GM18858 (cell line): ENCODE results near the gene COG5.

Experiments
- ATAC-seq: cut with Tn5 transposase; IDR thresholded peaks from one replicate; pipeline ENCODE4 v1.9.1; 2021; ENCODE audit not compliant: unreplicated experiment

Gene COG5

DNA sequence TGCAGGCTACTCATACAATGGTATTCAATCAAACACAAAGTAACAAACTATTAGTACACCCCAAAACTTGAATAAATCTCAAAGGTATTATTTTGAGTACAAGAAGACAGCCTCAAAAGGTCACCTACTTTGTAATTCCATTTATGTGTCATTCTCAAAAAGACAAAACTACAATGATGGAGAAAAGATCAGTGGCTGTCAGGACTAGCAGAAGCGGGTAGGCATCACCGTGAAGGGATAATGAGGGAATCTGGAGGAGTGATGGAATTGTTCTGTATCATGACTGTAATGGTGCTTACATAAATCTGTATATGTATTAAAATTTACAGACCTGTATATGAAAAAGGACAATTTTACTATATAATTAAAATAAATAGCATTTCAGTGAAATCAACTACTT lies 37.0 kb downstream of the COG5 start:
- no peak for ATAC-seq

DNA sequence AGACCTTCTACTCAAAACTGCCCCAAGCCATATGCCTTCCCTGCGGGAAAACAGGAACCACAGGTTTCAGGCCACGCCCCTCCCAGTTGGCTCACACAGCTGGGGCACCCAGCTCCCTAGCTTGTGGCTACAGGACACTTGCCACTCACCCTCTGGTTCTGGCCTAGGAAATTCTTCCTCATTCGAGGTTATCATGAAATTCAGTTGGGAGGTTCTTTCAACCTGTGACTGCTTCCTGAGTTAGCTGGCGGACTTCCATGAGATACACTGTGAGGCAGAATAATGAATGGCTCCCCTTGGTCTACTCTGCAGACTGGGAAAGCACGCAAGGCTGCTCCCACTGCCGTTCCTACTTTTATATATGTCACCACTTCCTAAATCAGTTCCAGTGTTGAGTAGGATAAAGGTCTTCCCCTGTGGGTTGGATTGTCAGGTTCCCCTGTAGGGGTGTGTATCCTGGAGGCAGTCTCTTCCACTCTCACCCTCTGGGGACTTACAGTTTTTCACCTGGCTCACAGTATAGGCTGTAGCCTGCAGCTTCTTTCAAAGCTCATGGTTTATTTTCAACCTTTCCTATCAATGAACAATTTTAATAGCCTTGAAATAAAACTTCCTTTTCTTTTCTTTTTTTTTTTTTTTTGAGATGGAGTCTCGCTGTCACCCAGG lies 56.9 kb downstream of the COG5 start:
- no peak for ATAC-seq

DNA sequence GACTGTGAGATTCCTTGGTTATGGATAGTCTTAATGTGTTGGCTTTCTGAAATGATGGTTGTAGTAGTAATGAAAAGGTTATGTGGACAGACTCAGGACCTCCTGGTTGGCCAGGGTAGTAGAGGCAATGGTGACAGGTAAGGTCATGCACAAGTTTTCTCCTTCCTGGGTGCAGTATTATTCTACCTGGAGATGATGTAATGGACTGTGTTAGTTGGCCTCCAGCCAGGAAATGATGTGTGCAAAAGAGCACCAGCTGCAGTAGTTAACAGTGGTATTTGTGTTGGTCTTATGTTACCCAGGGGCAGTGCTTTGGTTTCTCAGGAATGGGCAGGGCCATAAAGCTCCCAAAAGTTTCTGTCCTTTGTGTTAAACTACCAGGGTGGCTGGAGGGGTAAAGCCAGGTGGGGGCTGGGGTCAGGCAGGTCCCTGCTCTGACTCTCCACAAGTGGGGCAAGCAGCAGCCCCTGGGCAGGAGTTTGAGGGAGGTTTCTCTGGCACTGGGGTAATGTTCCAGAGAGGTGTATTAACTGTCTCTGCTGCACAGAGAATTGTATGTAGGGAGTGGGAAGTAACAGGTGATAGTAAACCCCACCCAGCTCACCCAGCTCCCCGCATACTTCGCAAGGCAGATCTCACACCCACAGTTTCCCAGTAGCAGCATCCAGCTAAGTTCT lies 57.6 kb downstream of the COG5 start:
- no peak for ATAC-seq

DNA sequence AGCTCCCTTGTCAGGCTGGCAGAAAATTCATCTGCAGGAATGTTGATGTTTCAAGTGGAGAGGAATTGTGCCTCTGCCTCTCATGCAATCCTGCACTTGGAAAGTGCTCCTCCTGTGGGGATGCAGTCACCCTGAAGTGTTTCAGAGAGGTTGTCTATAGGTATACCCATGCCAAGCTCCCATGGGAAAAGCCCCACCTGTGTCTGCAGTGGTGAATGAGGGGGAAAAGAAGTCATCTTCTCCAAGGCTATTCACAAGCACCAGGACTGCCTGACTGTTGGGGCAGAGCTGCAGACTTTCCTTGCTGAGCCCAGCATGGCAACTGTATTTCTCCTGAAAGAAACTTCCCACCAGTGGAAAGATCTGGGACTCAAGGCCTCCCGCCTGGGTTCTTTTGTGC lies 58.4 kb downstream of the COG5 start:
- no peak for ATAC-seq

DNA sequence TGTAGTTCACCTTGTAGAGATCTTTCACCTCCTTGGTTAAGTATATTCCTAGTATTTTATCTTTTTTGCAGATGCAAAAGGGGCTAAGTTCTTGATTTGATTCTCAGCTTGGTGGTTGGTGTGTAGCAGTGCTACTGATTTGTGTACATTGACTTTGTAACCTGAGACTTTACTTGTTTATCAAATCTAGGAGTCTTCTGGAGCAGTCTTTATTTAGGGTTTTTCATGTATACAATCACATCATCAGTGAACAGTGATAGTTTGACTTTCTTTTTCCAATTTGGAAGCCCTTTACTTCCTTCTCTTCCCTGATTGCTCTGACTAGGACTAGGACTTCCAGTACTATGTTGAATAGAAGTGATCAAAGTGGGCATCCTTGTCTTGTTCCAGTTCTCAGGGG lies 60.0 kb downstream of the COG5 start:
- ATAC-seq = no peak

DNA sequence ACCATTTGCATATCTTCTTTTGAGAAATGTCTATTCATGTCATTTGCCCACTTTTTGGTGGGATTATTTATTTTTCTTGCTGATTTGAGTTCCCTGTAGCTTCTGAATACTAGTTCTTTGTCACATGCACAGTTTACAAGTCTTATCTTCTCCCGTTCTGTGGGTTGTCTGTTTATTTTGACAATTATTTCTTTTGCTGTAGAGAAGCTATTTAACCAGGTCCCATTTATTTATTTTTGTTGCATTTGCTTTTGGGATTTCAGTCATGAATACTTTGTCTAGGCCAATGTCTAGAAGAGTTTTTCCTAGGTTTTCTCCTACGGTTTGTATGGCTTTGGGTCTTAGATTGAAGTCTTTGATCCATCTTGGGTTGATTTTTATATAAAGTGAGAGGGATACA lies 60.9 kb downstream of the COG5 start:
- no peak for ATAC-seq

DNA sequence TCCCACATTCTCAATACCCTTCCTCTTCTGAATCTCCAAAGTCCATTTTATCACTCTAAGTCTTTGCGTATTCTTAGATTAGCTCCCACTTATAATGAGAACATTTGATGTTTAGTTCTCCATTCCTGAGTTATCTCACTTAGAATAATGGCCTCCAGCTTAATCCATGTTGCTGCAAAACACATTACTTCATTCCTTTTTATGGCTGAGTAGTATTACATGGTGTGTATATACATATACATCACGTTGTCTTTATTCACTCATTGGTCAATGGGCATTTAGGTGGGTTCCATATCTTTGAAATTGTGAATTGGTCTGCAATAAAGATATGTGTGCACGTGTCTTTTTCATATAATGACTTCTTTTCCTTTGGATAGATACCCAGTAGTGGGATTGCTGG lies 61.6 kb downstream of the COG5 start:
- ATAC-seq = no peak

DNA sequence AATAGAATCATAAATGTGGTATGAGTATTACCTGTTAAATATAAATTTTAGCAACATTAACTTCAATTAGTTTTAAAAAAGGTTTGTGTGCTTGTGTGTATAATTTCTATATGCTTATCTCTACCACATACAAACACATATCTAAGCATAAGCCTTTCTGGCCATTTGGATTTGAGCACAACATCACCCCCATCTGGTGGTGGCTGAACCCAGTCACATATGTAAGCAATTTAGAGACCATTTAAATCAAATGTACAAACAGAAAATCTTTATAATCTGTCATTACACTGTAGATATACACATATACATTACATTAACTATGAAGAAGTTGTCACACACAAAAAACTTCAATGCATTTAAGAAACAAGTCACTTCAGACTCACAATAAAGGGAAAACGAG lies 62.1 kb downstream of the COG5 start:
- no peak for ATAC-seq

DNA sequence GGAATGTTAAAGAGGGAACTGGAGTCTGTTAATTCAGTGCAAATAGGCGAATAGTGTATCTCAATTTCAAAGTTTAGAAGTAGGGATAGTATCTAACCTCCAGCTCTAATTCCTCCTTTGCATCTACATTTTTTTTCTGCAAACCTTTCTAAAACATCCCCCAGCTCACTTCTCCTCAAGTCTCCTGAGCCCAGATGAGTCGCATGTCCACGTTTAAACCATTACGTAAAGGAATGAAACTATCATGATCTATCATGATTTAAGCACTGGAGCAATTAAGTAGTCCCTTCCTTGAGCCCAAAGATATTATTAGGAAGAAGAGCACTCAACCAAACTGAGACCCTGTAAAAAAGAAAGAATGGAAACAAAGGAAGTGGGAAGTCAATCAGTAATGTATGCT lies 64.0 kb downstream of the COG5 start:
- ATAC-seq = no peak

DNA sequence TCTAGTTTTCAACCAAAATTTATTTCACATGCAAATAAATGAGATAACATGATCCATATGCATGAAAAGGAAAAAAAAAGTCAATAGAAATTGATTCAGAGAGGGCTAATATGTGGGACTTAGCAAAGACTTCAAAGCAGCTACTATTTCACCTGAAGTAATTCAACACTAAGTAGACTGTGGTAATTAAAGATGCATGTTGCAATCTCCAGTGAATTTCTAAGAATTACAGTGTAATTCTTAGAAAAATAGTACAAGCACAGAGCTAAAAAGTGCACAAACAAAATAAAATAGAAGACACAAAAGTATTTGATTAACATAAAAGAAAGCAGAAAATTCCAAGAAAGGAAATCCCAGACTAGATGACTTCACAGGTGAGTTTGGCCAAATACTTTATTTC lies 68.2 kb downstream of the COG5 start:
- ATAC-seq = no peak

DNA sequence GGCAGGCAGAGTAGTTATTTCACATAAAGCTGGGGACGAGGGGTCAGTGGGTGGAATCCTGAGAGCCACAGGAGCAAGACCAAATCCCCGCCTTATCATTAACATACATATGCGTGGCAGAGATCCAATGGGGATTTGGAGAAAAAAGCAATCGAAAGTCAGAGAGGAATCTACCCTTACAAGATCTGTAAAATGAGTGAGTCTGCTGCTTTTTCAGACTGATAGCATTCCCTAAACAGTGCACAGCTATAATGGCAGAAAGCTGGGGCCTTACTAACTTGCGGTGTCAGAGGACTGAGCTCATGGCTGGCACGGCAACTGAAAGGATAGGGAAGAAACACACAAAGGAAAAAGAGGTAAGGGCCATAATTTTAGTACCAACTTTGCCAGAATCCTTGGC lies 68.8 kb downstream of the COG5 start:
- no peak for ATAC-seq

DNA sequence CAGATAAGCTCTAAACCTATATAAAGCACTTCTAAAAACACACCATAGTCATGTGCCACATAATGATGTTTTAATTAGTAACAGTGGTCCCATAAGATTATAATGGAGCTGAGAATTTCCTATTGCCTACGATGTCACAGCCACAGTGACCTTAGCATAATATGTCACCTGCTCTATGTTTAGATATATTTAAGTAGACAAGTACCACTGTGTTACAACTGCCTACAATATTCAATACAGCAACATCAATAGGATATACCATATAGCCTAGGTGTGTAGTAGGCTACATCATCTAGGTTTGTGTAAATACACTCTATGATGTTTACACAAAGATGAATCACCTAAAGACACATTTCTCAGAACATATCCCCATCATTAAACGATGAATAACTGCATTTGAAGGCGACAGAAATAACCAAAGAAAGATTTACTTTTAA lies 69.4 kb downstream of the COG5 start:
- ATAC-seq = no peak

DNA sequence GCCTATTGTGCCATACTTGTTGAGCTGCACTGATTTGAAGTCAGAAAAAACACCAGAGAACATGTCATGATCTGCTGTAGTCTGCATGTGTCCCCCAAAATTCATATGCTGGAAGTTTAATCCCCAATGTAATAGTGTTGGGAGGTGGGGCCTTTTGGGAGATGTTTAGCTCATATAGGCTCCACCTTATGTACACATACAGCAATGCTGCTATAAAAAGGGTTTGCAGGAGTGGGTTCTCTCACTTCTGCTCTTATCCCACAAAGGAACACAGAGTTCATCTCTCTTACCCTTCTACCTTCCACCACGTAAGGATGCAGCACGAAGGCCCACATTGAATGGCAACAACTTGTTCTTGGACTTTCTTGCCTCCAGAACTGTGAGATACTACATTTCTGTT lies 70.8 kb downstream of the COG5 start:
- ATAC-seq = no peak

DNA sequence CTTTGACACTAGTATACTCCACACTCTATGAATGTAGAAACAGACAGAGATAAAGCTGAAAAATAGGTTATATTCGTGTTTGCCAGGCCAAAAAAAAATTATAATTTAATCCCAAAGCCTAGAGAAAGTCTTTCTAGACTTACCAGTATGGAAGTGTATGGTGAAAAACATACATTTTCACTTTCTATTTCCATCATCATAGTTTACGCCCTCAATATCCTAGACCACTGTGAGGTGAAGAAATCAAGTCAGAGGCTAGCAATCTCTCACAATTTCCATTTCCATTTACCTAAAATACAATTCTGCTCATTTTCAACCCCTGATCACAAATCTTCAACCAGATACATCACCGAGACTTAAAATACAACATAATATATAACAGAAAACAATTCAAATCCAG lies 77.7 kb downstream of the COG5 start:
- no peak for ATAC-seq

DNA sequence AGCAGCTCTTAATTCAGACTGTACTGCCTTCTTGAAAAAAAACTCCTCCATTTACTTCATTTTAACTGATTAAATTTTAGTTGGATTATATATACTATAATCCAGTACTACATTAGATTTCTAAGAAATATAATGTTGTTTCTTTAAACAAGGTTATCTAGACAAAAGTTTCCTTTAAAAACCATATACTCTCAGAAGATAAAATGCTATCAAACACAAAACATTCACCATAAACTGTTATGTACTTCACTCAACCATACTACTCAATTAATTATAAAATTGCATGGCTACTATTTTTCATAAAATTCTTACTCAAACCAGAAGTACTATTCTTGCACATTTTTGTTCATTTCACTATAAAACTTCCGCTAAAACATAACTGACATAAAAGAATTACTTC lies 81.1 kb downstream of the COG5 start:
- no peak for ATAC-seq

DNA sequence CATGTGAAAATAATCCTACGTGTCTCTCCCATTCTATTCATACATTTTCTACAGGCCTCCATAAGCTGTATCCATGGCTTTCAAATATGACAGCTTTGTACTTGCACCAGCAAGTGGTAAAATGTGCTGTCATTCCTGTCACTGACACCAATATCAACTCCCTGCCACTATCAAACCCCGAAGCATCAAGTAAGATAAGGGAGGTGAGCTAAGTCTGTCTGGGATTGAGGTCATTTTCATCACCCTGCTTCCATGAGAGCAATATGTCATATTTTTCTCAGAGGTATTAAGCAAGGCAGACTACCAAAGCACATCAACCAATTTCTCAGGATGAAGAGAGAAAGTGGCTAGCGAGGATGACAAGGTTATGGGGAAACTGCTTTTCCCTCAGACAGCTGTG lies 82.8 kb downstream of the COG5 start:
- ATAC-seq = no peak

DNA sequence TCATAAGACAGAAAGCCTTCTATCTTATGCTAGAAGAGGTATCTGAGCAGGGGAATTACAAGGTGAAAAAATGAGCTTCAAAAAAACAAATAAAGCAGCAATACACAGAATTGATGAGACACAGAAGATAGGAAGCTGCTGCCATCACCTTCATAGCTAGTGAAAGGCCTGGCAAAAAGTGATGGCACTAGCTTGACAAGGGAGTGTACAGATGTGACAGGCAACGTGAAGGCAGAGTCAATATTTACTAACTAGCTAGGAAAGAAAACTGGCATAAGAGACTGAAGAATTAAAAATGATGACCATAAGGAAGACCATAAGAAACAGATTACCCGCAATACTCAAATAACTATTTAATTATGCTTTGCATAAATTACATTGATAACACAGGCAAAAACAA lies 84.4 kb downstream of the COG5 start:
- ATAC-seq = no peak

DNA sequence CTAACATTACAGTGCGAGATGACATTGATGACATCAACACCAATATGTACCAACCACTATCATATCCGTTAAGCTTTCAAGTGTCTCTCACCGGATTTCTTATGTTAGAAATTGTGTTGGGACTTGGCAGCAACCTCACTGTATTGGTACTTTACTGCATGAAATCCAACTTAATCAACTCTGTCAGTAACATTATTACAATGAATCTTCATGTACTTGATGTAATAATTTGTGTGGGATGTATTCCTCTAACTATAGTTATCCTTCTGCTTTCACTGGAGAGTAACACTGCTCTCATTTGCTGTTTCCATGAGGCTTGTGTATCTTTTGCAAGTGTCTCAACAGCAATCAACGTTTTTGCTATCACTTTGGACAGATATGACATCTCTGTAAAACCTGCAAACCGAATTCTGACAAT lies 89.6 kb downstream of the COG5 start:
- ATAC-seq = no peak

DNA sequence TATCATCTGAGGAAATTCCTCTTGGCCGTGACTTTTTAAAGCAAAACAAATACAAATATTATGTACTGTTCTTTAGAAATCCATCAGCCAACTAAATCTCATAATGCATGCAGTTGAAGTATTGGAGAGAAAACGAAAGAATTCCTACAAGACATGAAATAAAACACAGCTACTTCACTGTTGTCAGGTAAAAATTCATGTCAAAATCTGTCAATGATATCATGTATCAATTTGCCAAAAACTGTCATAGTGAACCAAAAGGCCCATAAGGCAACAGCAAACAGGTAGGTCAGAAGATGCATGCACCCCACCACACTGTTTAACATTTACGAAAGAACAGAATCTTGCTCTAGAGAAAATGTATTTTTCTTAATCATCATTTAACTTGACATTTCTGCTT lies 91.6 kb downstream of the COG5 start:
- no peak for ATAC-seq

DNA sequence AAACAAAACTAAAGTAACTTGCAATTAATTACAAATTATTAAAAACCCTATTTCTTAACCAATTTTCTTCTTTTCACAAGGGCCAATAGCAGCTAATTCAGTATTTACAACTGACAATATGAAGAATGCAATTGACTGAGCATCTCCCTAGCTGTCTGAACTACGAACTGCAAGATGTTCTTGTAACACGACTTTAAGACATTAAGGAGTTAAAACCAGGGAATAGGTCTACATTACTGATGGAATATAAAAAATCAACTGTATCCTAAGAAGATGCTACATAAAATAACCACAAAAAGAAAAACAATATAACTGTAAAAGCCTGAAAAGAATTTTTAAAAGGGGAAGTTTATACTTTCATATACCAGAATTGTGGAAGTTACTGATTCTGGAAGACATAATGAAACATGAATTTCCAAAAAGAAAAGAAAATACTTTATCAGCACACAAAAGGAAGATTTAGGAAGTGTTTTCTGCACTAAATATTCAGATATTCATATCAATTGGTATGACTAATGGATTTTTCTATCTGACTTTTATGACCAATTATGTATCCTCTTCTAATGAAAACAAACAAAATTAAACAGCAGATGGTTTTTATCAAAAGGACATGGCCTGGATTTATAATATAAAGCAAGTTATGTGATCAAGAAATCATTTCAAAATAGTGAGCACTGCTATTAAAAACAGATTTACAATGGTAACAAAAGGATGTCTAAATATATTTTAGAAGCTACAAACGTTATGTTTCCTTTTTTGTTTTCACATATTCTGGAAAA lies 92.2 kb downstream of the COG5 start:
- ATAC-seq = no peak

DNA sequence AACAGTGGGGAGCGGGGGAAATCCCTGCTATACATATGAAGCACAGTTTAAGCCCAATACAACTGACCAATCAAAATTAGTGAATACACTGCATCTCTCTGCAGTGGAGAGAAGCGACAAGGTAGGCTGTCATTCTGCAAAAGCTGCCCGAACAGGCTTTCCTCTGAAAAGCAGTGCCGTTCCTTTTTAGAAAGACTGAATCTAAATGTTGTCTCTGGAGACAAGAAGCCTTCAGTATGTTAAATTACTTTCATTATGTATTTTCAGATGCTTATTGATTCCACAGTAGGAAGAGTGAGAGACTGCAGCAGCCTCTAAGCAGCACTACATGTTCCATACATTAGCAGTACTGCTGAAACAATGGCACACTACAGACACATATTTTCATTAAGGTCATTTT lies 93.8 kb downstream of the COG5 start, which contains the start of gene GPR22:
Gene GPR22, plus strand, starts transcription at position 129 of the 400 bp plus-strand sequence. CDS start 4,004 bp downstream, outside the sequence.
- no peak for ATAC-seq

DNA sequence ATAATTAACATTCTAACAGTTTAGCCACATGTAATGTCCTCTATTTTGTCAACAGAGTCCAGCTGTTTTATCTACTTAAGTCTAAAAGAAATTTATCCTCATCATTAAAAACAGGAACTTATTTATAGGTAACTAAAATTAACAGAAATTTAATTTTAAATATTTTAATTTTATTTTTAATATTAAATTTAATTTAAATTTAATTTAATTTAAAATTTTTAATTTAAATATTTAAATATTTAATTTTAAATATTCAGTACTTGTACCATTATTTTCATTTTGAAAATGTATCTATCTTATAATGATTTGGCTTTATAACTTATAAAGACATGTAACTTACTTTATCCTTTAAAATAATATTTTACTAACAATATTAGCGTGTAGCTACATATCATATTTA lies 94.9 kb downstream of the COG5 start:
- ATAC-seq = no peak
